K562 (cell line): ENCODE measurements around the gene MAGI1. TPM values are rescaled to one million over a fixed set of nuclear protein-coding genes. Genes with fewer than 3 reads are reported as not detected.

Experiments
- ATAC-seq: fragments of 200-7000 bp; cut with Tn5 transposase; 3 replicates; pipeline ENCODE4 v1.9.1; 2020; ENCODE audit warnings: moderate library complexity
- BruUV-seq: library from RNA; stranded (reverse); fragments of 400-500 nt; replicated peaks from 2 replicates; lab custom pipeline; 2021; lab: Mats Ljungman, UMichigan
- CTCF ChIA-PET: fragments of 300-600 bp; formaldehyde crosslinking; extraction: SDS; loops from one replicate; lab custom pipeline; 2021; ENCODE audit warnings: low intra/inter-chr PET ratio; lab: Yijun Ruan, JAX
- POLR2A ChIA-PET: fragments of 300-600, 350-650 bp; sonication (Branson Sonifier 250); formaldehyde crosslinking; extraction: SDS; loops from one replicate; lab custom pipeline; 2021; ENCODE audit warnings: antibody characterized with exemption, inconsistent platforms; lab: Yijun Ruan, JAX
- DNase-seq, 4 experiments: peaks; one replicate each; pipeline versions ENCODE4 v3.0.0 to v3.0.0-alpha.2; 2011 to 2018; ENCODE audit warnings: low spot score in 3 of 4, mixed read lengths in 3 of 4; ENCODE audit errors: extremely low read depth in 1 of 4
- FAIRE-seq: peaks from 2 replicates; lab custom pipeline; 2011; peaks lifted over from hg19 to GRCh38; lab: Jason Lieb, UNC
- H2AFZ ChIP-seq: 2 replicates; pipeline ENCODE4 v1.6.0; 2011; ENCODE audit warnings: low read depth, low read length, control low read depth, inconsistent platforms
- H3K27ac ChIP-seq: fragments of 200-600 bp; 3 replicates; pipeline ENCODE4 v1.8.0; 2011; ENCODE audit warnings: low read depth, mild to moderate bottlenecking, control low read depth, inconsistent platforms, low read length, moderate library complexity, mixed read lengths; ENCODE audit errors: extremely low read depth
- H3K27me3 ChIP-seq, 2 experiments: fragments of 300-600 bp in 1 of 2; 2 replicates in 1 of 2; 3 replicates in 1 of 2; pipeline versions ENCODE4 v1.6.0 to v1.8.0; 2011; ENCODE audit warnings: inconsistent platforms in 2 of 2, low read length in 2 of 2, mild to moderate bottlenecking in 1 of 2, mixed read lengths in 1 of 2, moderate library complexity in 1 of 2; ENCODE audit not compliant: control insufficient read depth in 2 of 2, insufficient read depth in 2 of 2
- H3K36me3 ChIP-seq: fragments of 300-600 bp; 3 replicates; pipeline ENCODE4 v1.8.0; 2011; ENCODE audit warnings: mild to moderate bottlenecking, low read length, inconsistent platforms; ENCODE audit not compliant: control insufficient read depth, insufficient read depth
- H3K4me1 ChIP-seq, 2 experiments: fragments of 200-600 bp in 1 of 2; replicated peaks in 1 of 2; 2 replicates in 1 of 2; 3 replicates in 1 of 2; pipeline versions ENCODE4 v1.5.1 to v1.8.0; 2011; ENCODE audit warnings: inconsistent platforms in 2 of 2, low read length in 2 of 2, mild to moderate bottlenecking in 1 of 2, mixed read lengths in 1 of 2, moderate library complexity in 1 of 2; ENCODE audit not compliant: control insufficient read depth in 2 of 2, insufficient read depth in 2 of 2
- H3K4me2 ChIP-seq: 2 replicates; pipeline ENCODE4 v1.6.1; 2011; ENCODE audit warnings: low read length, control low read depth, inconsistent platforms, mixed read lengths; ENCODE audit not compliant: insufficient read depth
- H3K4me3 ChIP-seq: fragments of 200-600 bp; sonication (generic), shearing (Covaris generic); 2 replicates; pipeline ENCODE4 v1.5.1; 2016; ENCODE audit warnings: control low read depth, inconsistent platforms
- H3K79me2 ChIP-seq: fragments of 200-600 bp; 3 replicates; pipeline ENCODE4 v1.8.0; 2011; ENCODE audit warnings: low read length, inconsistent platforms; ENCODE audit not compliant: control insufficient read depth, insufficient read depth
- H3K9ac ChIP-seq, 2 experiments: 2 replicates each; pipeline versions ENCODE4 v1.6.0 to v1.6.1; 2011; ENCODE audit warnings: low read depth in 2 of 2, low read length in 2 of 2, control low read depth in 1 of 2, inconsistent platforms in 1 of 2, mild to moderate bottlenecking in 1 of 2, mixed read lengths in 1 of 2; ENCODE audit not compliant: insufficient read depth in 1 of 2
- H3K9me1 ChIP-seq: one replicate; pipeline ENCODE4 v1.6.0; 2011; ENCODE audit warnings: inconsistent platforms, mild to moderate bottlenecking, low read length, moderate library complexity; ENCODE audit not compliant: control insufficient read depth, insufficient read depth
- H3K9me3 ChIP-seq: replicated peaks from 2 replicates; pipeline ENCODE4 v1.5.1; 2011; ENCODE audit warnings: low read depth, low read length, inconsistent platforms; ENCODE audit not compliant: control insufficient read depth, insufficient read depth
- H4K20me1 ChIP-seq: replicated peaks from 2 replicates; pipeline ENCODE4 v1.6.1; 2011; ENCODE audit warnings: low read length, inconsistent platforms, mixed read lengths; ENCODE audit not compliant: control insufficient read depth, insufficient read depth
- KLF1 ChIP-seq: fragments of 450-650 bp; IDR thresholded peaks from 2 replicates; pipeline ENCODE4 v1.6.1; 2016; ENCODE audit warnings: missing genetic modification characterization, missing compliant biosample characterization
- OTX1 ChIP-seq: fragments of 450-650 bp; formaldehyde crosslinking; IDR thresholded peaks from 2 replicates; pipeline ENCODE4 v1.4.0; 2022; ENCODE audit warnings: mild to moderate bottlenecking
- POU5F1 ChIP-seq: fragments of 150-350 bp; IDR thresholded peaks from 2 replicates; pipeline ENCODE4 v1.6.1; 2014; ENCODE audit warnings: borderline replicate concordance, low read length, low read depth, mild to moderate bottlenecking; ENCODE audit not compliant: partially characterized antibody
- RBM22 ChIP-seq: fragments of 200-400 bp; formaldehyde crosslinking; IDR thresholded peaks from 2 replicates; pipeline ENCODE4 v1.6.1; 2018; ENCODE audit warnings: low read length, low read depth; ENCODE audit not compliant: poor library complexity, severe bottlenecking
- ZNF347 ChIP-seq: fragments of 450-650 bp; formaldehyde crosslinking; IDR thresholded peaks from 2 replicates; pipeline ENCODE4 v1.4.0; 2020; ENCODE audit warnings: low read depth, mild to moderate bottlenecking, moderate library complexity
- ZNF75A ChIP-seq: fragments of 450-650 bp; formaldehyde crosslinking; IDR thresholded peaks from 2 replicates; pipeline ENCODE4 v1.4.0; 2020; ENCODE audit warnings: mild to moderate bottlenecking
- WGBS: fragments of 100-300 bp; shearing (Covaris generic); methylation state at CpG from one replicate; pipeline ENCODE4 v1.1.6; 2016; ENCODE audit warnings: low coverage, mixed read lengths; ENCODE audit not compliant: insufficient coverage; ENCODE audit errors: missing lambda C conversion rate; 5-methylcytosine and 5-hydroxymethylcytosine counted together
- in situ Hi-C: fragments of 300-500 bp; cut with MboI; formaldehyde crosslinking; loops from 4 replicates; pipeline ENCODE4 v1.15.0; 2018; ENCODE audit warnings: inconsistent platforms, mixed read lengths
- intact Hi-C: fragments of 100-400 bp; cut with micrococcal nuclease; formaldehyde crosslinking; loops from 2 replicates; pipeline ENCODE4 v1.14.2; 2022
- polyA plus RNA-seq, 8 experiments: library from polyadenylated mRNA; depleted of rRNA in 4 of 8; stranded (reverse) in 5 of 8; unstranded in 3 of 8; fragments of >200 nt; fragmentation: Nextera tagmentation in 2 of 8; fragmentation: Illumina TruSeq in 1 of 8; extraction: Ambion mirVana in 2 of 8; extraction: Trizol in 1 of 8; gene quantifications; 2 replicates each; pipeline versions ENCODE4 v1.2.1 to v1.2.3, GENCODE V29; 2011 to 2014; ENCODE audit warnings: inconsistent platforms in 1 of 8, missing spikeins in 1 of 8
- total RNA-seq, 7 experiments: library from RNA; depleted of rRNA in 6 of 7; stranded (reverse); fragments of >200 nt in 6 of 7; fragmentation: Illumina TruSeq in 2 of 7; extraction: Trizol in 2 of 7; gene quantifications; 2 replicates each; pipeline versions ENCODE4 v1.2.1 to v1.2.3, GENCODE V29; 2011 to 2021; ENCODE audit warnings: low replicate concordance in 1 of 7
- TF ChIP-seq, protein P1 (sequence below): conservative IDR thresholded peaks from 2 replicates; pipeline ENCODE4 v1.6.1; 2011; ENCODE audit warnings: low read depth, mild to moderate bottlenecking, low read length; ENCODE audit not compliant: control insufficient read depth
- TF ChIP-seq, protein P2 (sequence below): fragments of 450-650 bp; formaldehyde crosslinking; IDR thresholded peaks from 2 replicates; pipeline ENCODE4 v1.4.0; 2022; ENCODE audit warnings: missing genetic modification characterization

MAGI1 gene
- total and polyA plus RNA-seq, 9 of the 15 experiments (the other 6 are each of a cell fraction or from before 2014, with no cell fraction given) = 7.8 to 59.4 (median 43.2) TPM

DNA sequence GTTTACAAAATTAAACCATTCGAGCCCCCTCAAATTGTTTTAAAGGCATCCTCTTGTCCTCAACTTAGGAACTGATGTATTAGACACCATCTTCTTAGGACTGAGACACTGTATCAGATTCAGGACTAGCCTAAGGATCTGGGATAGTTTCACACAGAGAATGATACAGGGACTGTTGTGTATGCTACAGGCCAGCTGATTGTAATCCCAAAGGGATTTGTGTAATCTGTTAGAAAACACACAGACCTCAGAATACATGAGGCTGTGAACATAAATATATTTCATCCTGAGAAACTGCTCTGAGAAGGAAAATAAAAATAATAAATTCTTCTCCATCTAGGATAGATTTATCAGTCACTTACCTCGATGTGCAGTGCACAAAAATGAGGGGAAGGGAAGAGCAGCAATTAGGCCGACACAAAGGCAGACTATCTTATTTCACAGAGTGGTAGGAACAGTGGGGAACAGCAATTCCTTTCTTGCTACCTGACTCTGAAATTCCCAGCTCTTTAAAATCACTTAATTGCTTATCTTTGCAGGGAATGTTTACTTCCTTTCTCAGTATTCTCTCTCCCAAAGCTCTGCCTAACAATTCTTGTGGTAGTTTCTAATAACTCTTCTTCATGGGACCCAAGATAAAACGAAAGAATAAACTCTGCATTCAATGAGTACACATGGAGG is 322.5 kb downstream of the MAGI1 start:
- no peaks in the 10 kb centered on the region for H3K36me3 ChIP-seq
- no TSS peak for BruUV-seq
- WGBS = 2% methylated on average over 4 of the region's 4 CpGs
- H3K79me2 ChIP-seq = no peaks in the 10 kb centered on the region
- H3K9me1 ChIP-seq = no peaks in the 10 kb centered on the region
- no peak overlapping the region for H3K27ac ChIP-seq
- TF ChIP-seq, protein P1, sequence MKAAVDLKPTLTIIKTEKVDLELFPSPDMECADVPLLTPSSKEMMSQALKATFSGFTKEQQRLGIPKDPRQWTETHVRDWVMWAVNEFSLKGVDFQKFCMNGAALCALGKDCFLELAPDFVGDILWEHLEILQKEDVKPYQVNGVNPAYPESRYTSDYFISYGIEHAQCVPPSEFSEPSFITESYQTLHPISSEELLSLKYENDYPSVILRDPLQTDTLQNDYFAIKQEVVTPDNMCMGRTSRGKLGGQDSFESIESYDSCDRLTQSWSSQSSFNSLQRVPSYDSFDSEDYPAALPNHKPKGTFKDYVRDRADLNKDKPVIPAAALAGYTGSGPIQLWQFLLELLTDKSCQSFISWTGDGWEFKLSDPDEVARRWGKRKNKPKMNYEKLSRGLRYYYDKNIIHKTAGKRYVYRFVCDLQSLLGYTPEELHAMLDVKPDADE = no peak
- TF ChIP-seq POU5F1 = no peak
- TF ChIP-seq, protein P2, sequence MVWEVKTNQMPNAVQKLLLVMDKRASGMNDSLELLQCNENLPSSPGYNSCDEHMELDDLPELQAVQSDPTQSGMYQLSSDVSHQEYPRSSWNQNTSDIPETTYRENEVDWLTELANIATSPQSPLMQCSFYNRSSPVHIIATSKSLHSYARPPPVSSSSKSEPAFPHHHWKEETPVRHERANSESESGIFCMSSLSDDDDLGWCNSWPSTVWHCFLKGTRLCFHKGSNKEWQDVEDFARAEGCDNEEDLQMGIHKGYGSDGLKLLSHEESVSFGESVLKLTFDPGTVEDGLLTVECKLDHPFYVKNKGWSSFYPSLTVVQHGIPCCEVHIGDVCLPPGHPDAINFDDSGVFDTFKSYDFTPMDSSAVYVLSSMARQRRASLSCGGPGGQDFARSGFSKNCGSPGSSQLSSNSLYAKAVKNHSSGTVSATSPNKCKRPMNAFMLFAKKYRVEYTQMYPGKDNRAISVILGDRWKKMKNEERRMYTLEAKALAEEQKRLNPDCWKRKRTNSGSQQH (CRISPR knock-in tag) = no peak
- no peak for TF ChIP-seq ZNF75A (CRISPR knock-in tag)
- TF ChIP-seq RBM22 = no peak
- TF ChIP-seq ZNF347 = no peak
- no peak for TF ChIP-seq KLF1 (tag)
- no peak for TF ChIP-seq OTX1 (CRISPR knock-in tag)
- ChIA-PET CTCF (no interaction called here), POLR2A (interaction anchor here (0.6 kb wide), 1 partner anchor 638 kb away, joined by 3 read pairs; no protein-coding TSS in a partner anchor)
- H2AFZ ChIP-seq = no peak overlapping the region
- in situ Hi-C loops (no loop called here), intact Hi-C loops (no loop called here)
- no peaks in the 10 kb centered on the region; a peak in 1 of 5 replicates for H3K4me1 ChIP-seq
- H3K27me3 ChIP-seq = no peaks in the 10 kb centered on the region
- DNase-seq (no peak), FAIRE-seq (no peak), ATAC-seq (no peak)
- H3K4me3 ChIP-seq = no peak overlapping the region
- H3K4me2 ChIP-seq = no peak overlapping the region
- no peak overlapping the region for H3K9ac ChIP-seq
- no peaks in the 10 kb centered on the region for H4K20me1 ChIP-seq
- H3K9me3 ChIP-seq = no peaks in the 10 kb centered on the region
